Adrenal gland (tissue), 5 donors: ENCODE results near the gene SRGAP2B.
"Not testable (repeated sequence)": the region's sequence is repeated elsewhere in the genome, so short reads cannot be mapped to it uniquely, and the experiment has no call there.

Source experiments
- POLR2A ChIP-seq, 2 donors: fragments of 450-650 bp; IDR thresholded peaks; one replicate each; pipeline ENCODE4 v1.6.1; 2017; ENCODE audit warnings: antibody characterized with exemption in 2 of 2, mild to moderate bottlenecking in 2 of 2, moderate library complexity in 1 of 2
- TF ChIP-seq, protein P1 (sequence below), 6 experiments: fragments of 450-650 bp in 4 of 6; fragments of 200-600 bp in 2 of 6; sonication (generic) in 1 of 6; IDR thresholded peaks; 1 replicate in 5 of 6; 2 replicates in 1 of 6; pipeline versions ENCODE4 v1.5.1 to v1.8.0; 2016 to 2021; ENCODE audit warnings: antibody characterized with exemption in 6 of 6, mild to moderate bottlenecking in 2 of 6, moderate library complexity in 1 of 6
- donor health status: DM: no; HTN: no; CAD: no.

GRCh38 chr1:144910729-144911128 is 184.4 kb downstream of the SRGAP2B start:
- not testable (repeated sequence) for TF ChIP-seq POLR2A (IDR thresholded peaks at IDR 0.05)
- TF ChIP-seq, protein P1, sequence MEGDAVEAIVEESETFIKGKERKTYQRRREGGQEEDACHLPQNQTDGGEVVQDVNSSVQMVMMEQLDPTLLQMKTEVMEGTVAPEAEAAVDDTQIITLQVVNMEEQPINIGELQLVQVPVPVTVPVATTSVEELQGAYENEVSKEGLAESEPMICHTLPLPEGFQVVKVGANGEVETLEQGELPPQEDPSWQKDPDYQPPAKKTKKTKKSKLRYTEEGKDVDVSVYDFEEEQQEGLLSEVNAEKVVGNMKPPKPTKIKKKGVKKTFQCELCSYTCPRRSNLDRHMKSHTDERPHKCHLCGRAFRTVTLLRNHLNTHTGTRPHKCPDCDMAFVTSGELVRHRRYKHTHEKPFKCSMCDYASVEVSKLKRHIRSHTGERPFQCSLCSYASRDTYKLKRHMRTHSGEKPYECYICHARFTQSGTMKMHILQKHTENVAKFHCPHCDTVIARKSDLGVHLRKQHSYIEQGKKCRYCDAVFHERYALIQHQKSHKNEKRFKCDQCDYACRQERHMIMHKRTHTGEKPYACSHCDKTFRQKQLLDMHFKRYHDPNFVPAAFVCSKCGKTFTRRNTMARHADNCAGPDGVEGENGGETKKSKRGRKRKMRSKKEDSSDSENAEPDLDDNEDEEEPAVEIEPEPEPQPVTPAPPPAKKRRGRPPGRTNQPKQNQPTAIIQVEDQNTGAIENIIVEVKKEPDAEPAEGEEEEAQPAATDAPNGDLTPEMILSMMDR (IDR thresholded peaks at IDR 0.05): not testable (repeated sequence)
